Measurements from ENCODE around the gene WDR64.
"Not testable (repeated sequence)": the region's sequence is repeated elsewhere in the genome, so short reads cannot be mapped to it uniquely, and the experiment has no call there.

WDR64 gene

DNA sequence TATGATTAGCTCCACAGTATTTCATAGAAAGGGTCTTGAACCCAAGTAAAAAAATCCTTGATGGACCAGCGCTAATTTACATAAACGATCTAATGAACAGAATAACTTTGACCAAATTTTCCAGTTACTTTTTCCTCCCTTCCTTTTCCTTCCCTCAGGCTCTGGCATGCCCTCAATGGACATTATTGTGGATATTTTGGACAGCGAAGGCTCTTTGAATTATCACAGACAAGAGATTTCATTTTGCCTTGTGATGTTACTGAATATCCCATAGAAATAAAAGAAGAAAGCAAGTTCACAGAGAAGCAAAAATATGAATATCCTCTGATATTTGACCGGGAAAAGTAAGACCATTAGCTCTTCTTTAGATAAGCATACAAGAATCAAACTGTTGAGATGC is 135.6 kb downstream of the WDR64 start:
- no peak overlapping the region for H3K4me3 ChIP-seq (ENCODE audit: control insufficient read depth, low read depth, low read length)
- no peak for DNase-seq (ENCODE audit: low read depth)
- TF ChIP-seq, protein P1, sequence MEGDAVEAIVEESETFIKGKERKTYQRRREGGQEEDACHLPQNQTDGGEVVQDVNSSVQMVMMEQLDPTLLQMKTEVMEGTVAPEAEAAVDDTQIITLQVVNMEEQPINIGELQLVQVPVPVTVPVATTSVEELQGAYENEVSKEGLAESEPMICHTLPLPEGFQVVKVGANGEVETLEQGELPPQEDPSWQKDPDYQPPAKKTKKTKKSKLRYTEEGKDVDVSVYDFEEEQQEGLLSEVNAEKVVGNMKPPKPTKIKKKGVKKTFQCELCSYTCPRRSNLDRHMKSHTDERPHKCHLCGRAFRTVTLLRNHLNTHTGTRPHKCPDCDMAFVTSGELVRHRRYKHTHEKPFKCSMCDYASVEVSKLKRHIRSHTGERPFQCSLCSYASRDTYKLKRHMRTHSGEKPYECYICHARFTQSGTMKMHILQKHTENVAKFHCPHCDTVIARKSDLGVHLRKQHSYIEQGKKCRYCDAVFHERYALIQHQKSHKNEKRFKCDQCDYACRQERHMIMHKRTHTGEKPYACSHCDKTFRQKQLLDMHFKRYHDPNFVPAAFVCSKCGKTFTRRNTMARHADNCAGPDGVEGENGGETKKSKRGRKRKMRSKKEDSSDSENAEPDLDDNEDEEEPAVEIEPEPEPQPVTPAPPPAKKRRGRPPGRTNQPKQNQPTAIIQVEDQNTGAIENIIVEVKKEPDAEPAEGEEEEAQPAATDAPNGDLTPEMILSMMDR (IDR thresholded peaks at IDR 0.05; ENCODE audit: control insufficient read depth, insufficient read depth, low read depth, low read length, missing control alignments) = no peak

DNA sequence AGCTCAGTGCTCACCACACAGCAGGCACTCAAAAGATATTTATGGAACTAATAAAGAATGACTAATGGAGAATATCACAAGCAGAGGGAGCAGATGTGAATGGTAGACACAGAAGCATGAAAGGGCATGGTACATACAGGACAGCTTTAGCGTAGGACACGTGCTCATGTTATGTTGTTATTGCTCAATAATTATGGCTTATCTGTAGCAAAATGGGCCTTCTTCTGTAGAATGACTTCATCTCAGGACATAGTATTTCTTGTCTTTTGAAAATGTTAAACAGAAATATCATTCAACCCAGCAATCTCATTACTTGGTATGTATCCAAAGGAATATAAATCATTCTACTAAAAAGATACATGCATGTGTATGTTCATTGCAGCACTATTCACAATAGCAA is 137.0 kb downstream of the WDR64 start:
- no peak for DNase-seq (ENCODE audit: low read depth)

DNA sequence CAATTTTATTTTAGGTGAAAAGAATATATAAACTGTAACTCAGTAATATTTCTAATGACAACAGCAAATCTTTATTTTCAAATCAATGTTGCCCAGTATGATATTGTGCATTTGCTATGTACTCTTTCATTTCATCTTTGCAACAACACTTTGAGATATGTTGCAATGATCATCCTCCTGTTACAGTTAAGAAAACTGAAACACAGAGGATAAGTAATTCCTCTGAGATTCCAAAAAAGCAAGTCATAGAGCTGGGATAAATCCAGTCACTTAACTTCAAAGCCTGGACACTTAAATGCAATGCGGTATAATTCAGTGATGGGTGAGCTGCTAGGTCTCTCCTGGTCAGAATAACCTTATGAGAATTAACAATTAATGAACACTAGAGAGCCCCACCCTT is 147.3 kb downstream of the WDR64 start:
- TF ChIP-seq, protein P1 (IDR thresholded peaks at IDR 0.05; ENCODE audit: control insufficient read depth, insufficient read depth, low read depth, low read length, missing control alignments) = no peak

More for the DNA sequence above, 137.0 kb downstream of the WDR64 start:
- H3K4me3 ChIP-seq (ENCODE audit: control insufficient read depth, low read depth, low read length) = no peak overlapping the region
- TF ChIP-seq, protein P1 (IDR thresholded peaks at IDR 0.05; ENCODE audit: control insufficient read depth, insufficient read depth, low read depth, low read length, missing control alignments) = no peak

DNA sequence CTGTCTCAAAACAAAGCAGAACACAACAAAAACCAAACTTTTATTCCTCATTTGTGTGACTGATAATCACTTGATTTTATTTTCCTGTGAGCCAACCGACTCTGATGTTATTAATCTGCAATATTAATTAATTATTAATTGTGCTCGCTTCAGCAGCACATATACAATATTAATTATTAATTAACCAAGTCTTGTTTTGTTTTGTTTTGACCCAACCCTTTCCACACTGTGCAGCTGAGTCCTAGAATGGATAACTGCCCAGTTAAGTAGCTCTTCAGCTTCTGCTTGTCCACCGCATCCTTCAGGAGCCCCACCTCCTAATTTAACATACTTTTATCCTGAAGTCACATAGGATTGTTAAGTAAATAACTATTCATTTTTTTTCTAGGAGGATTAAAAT is 148.6 kb downstream of the WDR64 start:
- no peak overlapping the region for H3K4me3 ChIP-seq (ENCODE audit: control insufficient read depth, low read depth, low read length)
- TF ChIP-seq, protein P1 (IDR thresholded peaks at IDR 0.05; ENCODE audit: control insufficient read depth, insufficient read depth, low read depth, low read length, missing control alignments) = no peak
- no peak for DNase-seq (ENCODE audit: low read depth)

More for the DNA sequence above, 147.3 kb downstream of the WDR64 start:
- H3K4me3 ChIP-seq (ENCODE audit: control insufficient read depth, low read depth, low read length) = no peak overlapping the region
- peak; percentile 14 for DNase-seq (ENCODE audit: low read depth)

DNA sequence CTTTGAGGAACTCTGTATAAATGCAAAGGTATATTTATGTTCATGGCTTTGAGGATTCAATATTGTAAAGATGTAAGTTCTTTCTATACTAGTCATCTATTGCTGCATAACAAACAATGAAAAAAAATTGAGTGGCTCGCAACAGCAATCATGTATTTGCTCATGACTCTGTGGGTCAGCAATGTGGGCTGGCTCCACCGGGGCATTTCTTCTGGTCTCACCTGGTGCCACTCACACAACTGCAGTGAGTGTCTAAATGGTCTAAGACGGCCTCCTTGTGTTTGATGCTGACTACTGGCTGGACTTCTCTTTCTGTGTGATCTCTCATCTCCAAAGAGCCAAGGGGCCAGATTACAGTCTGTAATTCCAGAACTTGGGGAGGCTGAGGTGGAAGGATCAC is 150.8 kb downstream of the WDR64 start:
- no peak for DNase-seq (ENCODE audit: low read depth)
- TF ChIP-seq, protein P1 (IDR thresholded peaks at IDR 0.05; ENCODE audit: control insufficient read depth, insufficient read depth, low read depth, low read length, missing control alignments) = no peak

DNA sequence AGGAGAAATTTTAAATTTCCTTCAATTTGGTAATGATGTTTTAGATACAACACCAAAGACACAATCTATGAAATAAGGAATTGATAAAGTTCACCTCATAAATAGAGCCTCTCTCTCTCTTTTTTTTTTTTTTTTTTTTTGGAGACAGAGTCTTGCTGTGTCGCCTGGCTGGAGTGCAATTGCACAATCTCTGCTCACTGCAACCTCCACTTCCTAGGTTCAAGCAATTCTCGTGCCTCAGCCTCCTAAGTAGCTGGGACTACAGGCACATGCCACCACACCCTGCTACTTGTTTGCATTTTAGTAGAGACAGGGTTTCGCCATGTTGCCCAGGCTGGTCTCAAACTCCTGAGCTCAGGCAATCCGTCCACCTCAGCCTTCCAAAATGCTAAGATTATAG is 152.6 kb downstream of the WDR64 start:
- not testable (repeated sequence) for DNase-seq (ENCODE audit: low read depth)

More for the DNA sequence above, 150.8 kb downstream of the WDR64 start:
- H3K4me3 ChIP-seq (ENCODE audit: control insufficient read depth, low read depth, low read length) = no peak overlapping the region

DNA sequence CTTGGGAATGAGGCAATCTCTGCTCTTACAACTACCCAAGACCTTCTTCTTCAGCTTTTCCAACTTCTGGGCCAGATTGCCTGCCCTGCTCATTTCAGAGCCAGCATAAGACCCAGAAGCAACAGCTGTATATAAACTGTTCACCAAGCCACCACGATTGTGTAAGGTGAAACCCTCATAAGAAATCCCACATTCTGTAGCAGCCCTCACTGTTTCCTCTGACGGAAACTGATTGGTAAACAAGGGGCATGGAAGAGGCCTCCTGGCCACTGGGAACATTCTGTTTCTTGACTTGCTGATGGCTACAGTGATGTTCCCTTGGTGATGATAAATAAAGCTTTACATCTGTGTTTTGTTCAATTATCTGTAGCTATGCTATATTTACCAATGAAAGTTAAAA is 156.2 kb downstream of the WDR64 start:
- DNase-seq (ENCODE audit: low read depth) = no peak
- TF ChIP-seq, protein P1 (IDR thresholded peaks at IDR 0.05; ENCODE audit: control insufficient read depth, insufficient read depth, low read depth, low read length, missing control alignments) = no peak

More for the DNA sequence above, 152.6 kb downstream of the WDR64 start:
- not testable (repeated sequence) for H3K4me3 ChIP-seq (ENCODE audit: control insufficient read depth, low read depth, low read length)

More for the DNA sequence above, 156.2 kb downstream of the WDR64 start:
- no peak overlapping the region for H3K4me3 ChIP-seq (ENCODE audit: control insufficient read depth, low read depth, low read length)

Measured in AG09309 (cell line).